Panc1 (cell line): ENCODE results near the gene ERGIC2. TPM values are rescaled to one million over a fixed set of nuclear protein-coding genes. Genes with fewer than 3 reads are reported as not detected.

Experiments
- ATAC-seq: fragments of 200-7000 bp; cut with Tn5 transposase; 2 replicates; pipeline ENCODE4 v1.9.1; 2020; ENCODE audit warnings: mild to moderate bottlenecking, moderate library complexity
- BruUV-seq: library from RNA; stranded (reverse); fragments of 400-500 nt; replicated peaks from 2 replicates; lab custom pipeline; 2021; lab: Mats Ljungman, UMichigan
- CTCF ChIA-PET: fragments of 300-600 bp; sonication (Branson Sonifier 250); formaldehyde crosslinking; loops from one replicate; lab custom pipeline; 2022; ENCODE audit warnings: antibody characterized with exemption; lab: Charles Lee
- POLR2A ChIA-PET: fragments of 300-600 bp; sonication (Branson Sonifier 250); formaldehyde crosslinking; loops from one replicate; lab custom pipeline; 2022; ENCODE audit warnings: antibody characterized with exemption; lab: Charles Lee
- DNase-seq: peaks from one replicate; pipeline ENCODE4 v3.0.0-alpha.2; 2010; ENCODE audit warnings: low read depth, low spot score
- H3K27ac ChIP-seq: 2 replicates; pipeline ENCODE4 v1.5.1; 2011; ENCODE audit warnings: mild to moderate bottlenecking, low read length, inconsistent platforms
- H3K27me3 ChIP-seq: fragments of 200-500 bp; sonication (Bioruptor generic); 2 replicates; pipeline ENCODE4 v1.6.0; 2014; ENCODE audit warnings: low read length, inconsistent platforms; ENCODE audit not compliant: control insufficient read depth, insufficient read depth
- H3K36me3 ChIP-seq: fragments of 200-500 bp; sonication (Bioruptor generic); 2 replicates; pipeline ENCODE4 v1.5.1; 2014; ENCODE audit warnings: inconsistent platforms, mild to moderate bottlenecking, low read length, moderate library complexity; ENCODE audit not compliant: control insufficient read depth, insufficient read depth
- H3K4me1 ChIP-seq: 2 replicates; pipeline ENCODE4 v1.5.1; 2011; ENCODE audit warnings: inconsistent platforms, mild to moderate bottlenecking, low read length, moderate library complexity; ENCODE audit not compliant: control insufficient read depth, insufficient read depth
- H3K4me3 ChIP-seq, 2 experiments: 2 replicates each; pipeline ENCODE4 v1.5.1; 2011 to 2012; ENCODE audit warnings: low read depth in 2 of 2, low read length in 2 of 2, mild to moderate bottlenecking in 2 of 2, inconsistent platforms in 1 of 2, moderate library complexity in 1 of 2
- H3K9me3 ChIP-seq: fragments of 200-500 bp; sonication (Bioruptor generic); 2 replicates; pipeline ENCODE4 v1.5.1; 2014; ENCODE audit warnings: low read depth, mild to moderate bottlenecking, inconsistent platforms, low read length, moderate library complexity; ENCODE audit not compliant: control insufficient read depth, insufficient read depth
- CTCF ChIP-seq: fragments of 450-650 bp; IDR thresholded peaks from 2 replicates; pipeline ENCODE4 v1.5.1; 2017; ENCODE audit warnings: mild to moderate bottlenecking
- POLR2AphosphoS5 ChIP-seq: IDR thresholded peaks from 2 replicates; pipeline ENCODE4 v1.6.1; 2012; ENCODE audit warnings: mild to moderate bottlenecking, low read depth, low read length, moderate library complexity
- REST ChIP-seq, 2 experiments: IDR thresholded peaks; 2 replicates each; pipeline ENCODE4 v1.6.1; 2011 to 2012; ENCODE audit warnings: low read depth in 2 of 2, control low read depth in 1 of 2, low read length in 1 of 2, mild to moderate bottlenecking in 1 of 2, moderate library complexity in 1 of 2; ENCODE audit not compliant: insufficient read depth in 1 of 2
- SIN3A ChIP-seq: IDR thresholded peaks from 2 replicates; pipeline ENCODE4 v1.6.1; 2012; ENCODE audit warnings: low read depth, mild to moderate bottlenecking, low read length, moderate library complexity, borderline replicate concordance; ENCODE audit not compliant: insufficient read depth
- TCF7L2 ChIP-seq: IDR thresholded peaks from 2 replicates; pipeline ENCODE4 v1.6.1; 2011; ENCODE audit warnings: mild to moderate bottlenecking, low read depth, low read length, inconsistent platforms
- in situ Hi-C: cut with HindIII; loops from 2 replicates; pipeline ENCODE4 v1.10.0; 2016; ENCODE audit warnings: low sequenced_read_pairs, low pct_unique_long_range_greater_than_20kb
- intact Hi-C: fragments of 100-400 bp; cut with micrococcal nuclease; formaldehyde crosslinking; loops from one replicate; pipeline ENCODE4 v1.10.0; 2022; ENCODE audit not compliant: unreplicated experiment
- total RNA-seq: library from RNA; stranded (reverse); gene quantifications from one replicate; pipeline ENCODE4 v1.2.1, GENCODE V29; 2021; ENCODE audit not compliant: unreplicated experiment

The ERGIC2 gene
- total RNA-seq, 1 experiment from 2014 or later, result 90.2 TPM

- H3K27me3 ChIP-seq, result no peaks in the 10 kb centered on the region
- TF ChIP-seq REST (IDR thresholded peaks at IDR 0.05; ENCODE audit: insufficient read depth in 1 of 2, low read depth in 2 of 2, low read length in 1 of 2) (no peak), CTCF (peak; percentile 20; the same call in 1 of the 2 replicates)
- BruUV-seq, result no TSS peak
- in situ Hi-C loops, result no loop called here
- H3K9me3 ChIP-seq, result peaks cover 3% of the 10 kb centered on the region; the same call in 1 of the 2 replicates
- DNase-seq (no peak), ATAC-seq (no peak)
- ChIA-PET POLR2A (no interaction called here), CTCF (no interaction called here)
- H3K36me3 ChIP-seq, result no peaks in the 10 kb centered on the region
- no peak overlapping the region for H3K4me3 ChIP-seq
- H3K27ac ChIP-seq, result no peak overlapping the region
- H3K4me1 ChIP-seq, result no peaks in the 10 kb centered on the region
- intact Hi-C loops, result no loop called here
Measured at GRCh38 chr12:29427964-29428363, 47.0 kb upstream of the ERGIC2 start.

- POLR2A ChIA-PET, result no interaction called here
- in situ Hi-C loops, result no loop called here
- H3K4me1 ChIP-seq, result no peaks in the 10 kb centered on the region
- no peak overlapping the region for H3K27ac ChIP-seq
- ATAC-seq (no peak), DNase-seq (no peak)
- no peaks in the 10 kb centered on the region for H3K36me3 ChIP-seq
- CTCF ChIA-PET, result no interaction called here
- intact Hi-C loops, result no loop called here
- H3K9me3 ChIP-seq, result peaks cover 3% of the 10 kb centered on the region; the same call in 1 of the 2 replicates
- no TSS peak for BruUV-seq
- H3K4me3 ChIP-seq, result no peak overlapping the region
- no peaks in the 10 kb centered on the region for H3K27me3 ChIP-seq
- no peak for TF ChIP-seq SIN3A
Measured at GRCh38 chr12:29426498-29426897, 45.5 kb upstream of the ERGIC2 start.

- BruUV-seq, result no TSS peak
- no peak for ATAC-seq
- Histone ChIP-seq H3K27ac (no peak overlapping the region), H3K9me3 (peaks cover 3% of the 10 kb centered on the region; the same call in 1 of the 2 replicates), H3K4me3 (no peak overlapping the region), H3K36me3 (no peaks in the 10 kb centered on the region), H3K27me3 (no peaks in the 10 kb centered on the region), H3K4me1 (no peaks in the 10 kb centered on the region)
- TF ChIP-seq REST (IDR thresholded peaks at IDR 0.05; ENCODE audit: insufficient read depth in 1 of 2, low read depth in 2 of 2, low read length in 1 of 2) (no peak), POLR2AphosphoS5 (no peak), SIN3A (no peak), TCF7L2 (no peak), CTCF (no peak)
- ChIA-PET CTCF (no interaction called here), POLR2A (no interaction called here)
- intact Hi-C loops (no loop called here), in situ Hi-C loops (no loop called here)
- no peak for DNase-seq
Measured at GRCh38 chr12:29425722-29426121, 44.8 kb upstream of the ERGIC2 start.
